ENCODE measurements around the gene GRID1.

The GRID1 gene

GRCh38 chr10:86366033-86366901 is at the start of gene GRID1:
Gene GRID1 (minus strand): TSS chr10:86366795.
- no peak for TF ChIP-seq GATA2 (IDR thresholded peaks at IDR 0.05; ENCODE audit: low read depth, low read length)
- no peak for TF ChIP-seq GATA3 (IDR thresholded peaks at IDR 0.05; ENCODE audit: low read depth, low read length)

- TF ChIP-seq GATA2 (IDR thresholded peaks at IDR 0.05; ENCODE audit: low read depth, low read length) (no peak), GATA3 (IDR thresholded peaks at IDR 0.05; ENCODE audit: low read depth, low read length) (no peak)
These were observed 49.0 kb upstream of the GRID1 start for GRCh38 chr10:86415583-86415982.

GRCh38 chr10:86415116-86415515 is 48.5 kb upstream of the GRID1 start:
- TF ChIP-seq GATA3 (IDR thresholded peaks at IDR 0.05; ENCODE audit: low read depth, low read length) (no peak), GATA2 (IDR thresholded peaks at IDR 0.05; ENCODE audit: low read depth, low read length) (no peak)

- TF ChIP-seq GATA2 (IDR thresholded peaks at IDR 0.05; ENCODE audit: low read depth, low read length): no peak
- TF ChIP-seq GATA3 (IDR thresholded peaks at IDR 0.05; ENCODE audit: low read depth, low read length): no peak
These were observed 46.6 kb upstream of the GRID1 start for GRCh38 chr10:86413046-86413728.

GRCh38 chr10:86411852-86412560 is 45.4 kb upstream of the GRID1 start:
- no peak for TF ChIP-seq GATA2 (IDR thresholded peaks at IDR 0.05; ENCODE audit: low read depth, low read length)
- no peak for TF ChIP-seq GATA3 (IDR thresholded peaks at IDR 0.05; ENCODE audit: low read depth, low read length)

GRCh38 chr10:86411281-86411841 is 44.8 kb upstream of the GRID1 start:
- TF ChIP-seq GATA2 (IDR thresholded peaks at IDR 0.05; ENCODE audit: low read depth, low read length) (no peak), GATA3 (IDR thresholded peaks at IDR 0.05; ENCODE audit: low read depth, low read length) (no peak)

GRCh38 chr10:86410542-86411124 is 44.0 kb upstream of the GRID1 start:
- TF ChIP-seq GATA3 (IDR thresholded peaks at IDR 0.05; ENCODE audit: low read depth, low read length): no peak
- no peak for TF ChIP-seq GATA2 (IDR thresholded peaks at IDR 0.05; ENCODE audit: low read depth, low read length)

GRCh38 chr10:86409183-86409582 is 42.6 kb upstream of the GRID1 start:
- no peak for TF ChIP-seq GATA2 (IDR thresholded peaks at IDR 0.05; ENCODE audit: low read depth, low read length)
- TF ChIP-seq GATA3 (IDR thresholded peaks at IDR 0.05; ENCODE audit: low read depth, low read length): no peak

GRCh38 chr10:86403183-86403797 is 36.7 kb upstream of the GRID1 start:
- TF ChIP-seq GATA2 (IDR thresholded peaks at IDR 0.05; ENCODE audit: low read depth, low read length): no peak

GRCh38 chr10:86402283-86402941 is 35.8 kb upstream of the GRID1 start:
- TF ChIP-seq GATA2 (IDR thresholded peaks at IDR 0.05; ENCODE audit: low read depth, low read length) (no peak), GATA3 (IDR thresholded peaks at IDR 0.05; ENCODE audit: low read depth, low read length) (no peak)

- TF ChIP-seq GATA2 (IDR thresholded peaks at IDR 0.05; ENCODE audit: low read depth, low read length): no peak
- TF ChIP-seq GATA3 (IDR thresholded peaks at IDR 0.05; ENCODE audit: low read depth, low read length): no peak
These were observed 35.1 kb upstream of the GRID1 start for GRCh38 chr10:86401588-86402282.

Measured in SH-SY5Y (cell line).